Stimulated activated CD4-positive, alpha-beta T cell treated with anti-CD3 and anti-CD28 coated beads, Interleukin-4, amount 100 ng/mL, for 24 hours (primary cell): ENCODE results near the gene CYTH2.
"Not testable (repeated sequence)": the region's sequence is repeated elsewhere in the genome, so short reads cannot be mapped to it uniquely, and the experiment has no call there.

Experiments
- DNase-seq: peaks from one replicate; pipeline ENCODE4 v3.0.0-alpha.2; 2020

The CYTH2 gene

DNA sequence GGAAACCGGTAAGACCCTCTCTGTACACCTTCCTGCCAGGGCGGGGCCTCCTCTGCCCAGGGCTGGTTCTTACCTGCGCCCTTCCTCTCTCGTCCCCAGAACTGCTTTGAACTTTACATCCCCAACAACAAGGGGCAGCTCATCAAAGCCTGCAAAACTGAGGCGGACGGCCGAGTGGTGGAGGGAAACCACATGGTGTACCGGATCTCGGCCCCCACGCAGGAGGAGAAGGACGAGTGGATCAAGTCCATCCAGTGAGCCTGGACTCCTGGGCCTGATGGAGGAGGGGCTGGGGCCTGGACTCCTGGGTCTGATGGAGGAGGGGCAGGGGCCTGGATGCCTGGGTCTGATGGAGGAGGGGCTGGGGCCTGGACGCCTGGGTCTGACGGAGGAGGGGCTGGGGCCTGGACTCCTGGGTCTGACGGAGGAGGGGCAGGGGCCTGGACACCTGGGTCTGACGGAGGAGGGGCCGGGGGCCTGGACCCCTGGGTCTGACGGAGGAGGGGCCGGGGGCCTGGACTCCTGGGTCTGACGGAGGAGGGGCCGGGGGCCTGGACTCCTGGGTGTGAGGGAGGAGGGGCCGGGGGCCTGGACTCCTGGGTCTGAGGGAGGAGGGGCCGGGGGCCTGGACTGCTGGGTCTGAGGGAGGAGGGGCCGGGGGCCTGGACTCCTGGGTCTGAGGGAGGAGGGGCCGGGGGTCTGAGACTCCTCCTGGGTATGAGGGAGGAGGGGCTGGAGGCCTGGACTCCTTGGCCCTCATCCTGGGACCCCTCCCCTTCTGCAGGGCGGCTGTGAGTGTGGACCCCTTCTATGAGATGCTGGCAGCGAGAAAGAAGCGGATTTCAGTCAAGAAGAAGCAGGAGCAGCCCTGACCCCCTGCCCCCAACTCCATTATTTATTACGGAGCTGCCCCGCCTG is 9.4 kb downstream of the CYTH2 start:
- no peak for DNase-seq

DNA sequence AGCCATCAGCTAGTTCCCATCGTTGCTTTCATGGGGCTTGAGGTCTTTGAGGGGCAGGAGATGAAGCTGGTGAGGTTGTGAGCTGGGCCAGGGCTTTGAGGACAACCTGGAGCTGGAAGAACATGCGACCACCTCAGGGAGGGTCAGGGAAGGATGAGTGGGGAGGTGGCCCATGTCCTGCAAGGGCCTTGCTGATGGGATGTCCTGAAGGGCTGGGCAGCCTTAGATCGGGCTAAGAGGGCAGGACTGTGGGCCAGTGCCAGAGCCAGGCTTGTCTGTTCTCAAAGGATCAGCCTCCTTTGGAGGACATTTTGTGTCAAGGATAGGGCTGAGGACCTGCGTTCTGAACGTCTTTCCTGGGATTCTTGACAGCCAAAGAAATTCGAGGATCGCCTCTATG is 10.5 kb downstream of the CYTH2 start:
- no peak for DNase-seq

DNA sequence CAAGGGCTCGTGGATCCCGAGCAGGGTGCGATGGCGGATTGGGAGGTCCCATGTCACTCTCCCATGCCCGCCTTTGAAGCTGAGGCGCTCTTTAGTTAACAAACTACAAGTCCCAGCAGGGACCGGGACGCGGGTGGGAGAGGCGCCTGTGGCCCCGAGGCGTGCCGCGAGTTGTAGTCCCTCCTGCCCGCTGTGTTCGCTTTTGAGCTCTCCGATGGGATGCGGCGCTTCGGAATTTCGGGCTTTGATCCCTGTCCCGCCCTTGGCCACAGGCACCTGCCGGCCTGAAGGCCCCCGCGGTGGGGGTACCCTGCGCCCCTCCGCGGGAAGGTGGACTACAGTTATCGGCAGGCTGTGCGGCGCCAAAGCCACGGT is 11.0 kb downstream of the CYTH2 start:
- DNase-seq: peak; percentile 48

DNA sequence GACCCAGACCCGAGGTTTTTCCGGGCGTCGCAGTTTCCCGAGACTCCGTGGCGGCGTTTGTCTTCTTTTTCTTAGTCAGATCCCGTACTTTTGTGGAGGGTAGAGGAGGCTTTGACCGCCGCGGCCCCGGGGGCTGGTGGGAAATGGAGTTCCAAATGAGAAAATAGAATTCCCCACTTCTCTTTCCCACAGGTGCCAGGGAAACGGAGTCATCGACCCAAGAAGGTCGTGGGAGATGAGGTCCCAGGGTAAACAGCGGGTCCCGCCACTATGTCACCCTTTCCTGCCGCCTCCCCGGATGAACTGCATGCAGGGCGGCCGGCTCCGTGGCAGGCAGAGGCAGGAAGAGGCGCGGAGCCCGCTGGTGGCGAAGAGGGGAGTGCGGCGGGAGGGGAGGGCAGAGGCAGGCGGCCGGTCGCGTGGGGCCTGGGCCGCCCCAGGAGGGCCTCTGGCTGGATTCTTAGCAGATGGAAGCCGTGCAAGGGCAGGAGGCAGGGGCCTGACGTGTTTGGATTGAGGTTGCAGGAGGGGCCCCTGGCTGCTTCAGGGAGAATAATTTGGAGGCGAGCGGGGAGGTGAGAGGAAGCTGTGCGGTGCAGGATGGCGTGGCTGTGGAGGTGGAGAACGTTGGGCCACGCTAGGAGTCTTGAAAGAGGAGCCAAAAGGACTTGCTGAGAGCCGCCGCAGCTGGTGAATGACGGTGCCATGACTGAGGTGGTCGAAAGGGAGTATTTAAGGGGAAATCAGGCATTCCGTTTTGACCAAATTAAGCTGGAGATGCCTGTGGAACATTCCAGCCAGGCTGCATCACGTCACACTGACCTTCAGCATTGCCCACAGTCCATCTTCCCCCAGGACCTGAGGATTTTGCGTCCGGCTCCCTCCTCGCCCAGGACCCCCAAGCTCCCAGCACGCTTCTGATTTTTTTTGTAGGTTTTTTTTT is 11.7 kb downstream of the CYTH2 start:
- DNase-seq: peak; percentile 53

DNA sequence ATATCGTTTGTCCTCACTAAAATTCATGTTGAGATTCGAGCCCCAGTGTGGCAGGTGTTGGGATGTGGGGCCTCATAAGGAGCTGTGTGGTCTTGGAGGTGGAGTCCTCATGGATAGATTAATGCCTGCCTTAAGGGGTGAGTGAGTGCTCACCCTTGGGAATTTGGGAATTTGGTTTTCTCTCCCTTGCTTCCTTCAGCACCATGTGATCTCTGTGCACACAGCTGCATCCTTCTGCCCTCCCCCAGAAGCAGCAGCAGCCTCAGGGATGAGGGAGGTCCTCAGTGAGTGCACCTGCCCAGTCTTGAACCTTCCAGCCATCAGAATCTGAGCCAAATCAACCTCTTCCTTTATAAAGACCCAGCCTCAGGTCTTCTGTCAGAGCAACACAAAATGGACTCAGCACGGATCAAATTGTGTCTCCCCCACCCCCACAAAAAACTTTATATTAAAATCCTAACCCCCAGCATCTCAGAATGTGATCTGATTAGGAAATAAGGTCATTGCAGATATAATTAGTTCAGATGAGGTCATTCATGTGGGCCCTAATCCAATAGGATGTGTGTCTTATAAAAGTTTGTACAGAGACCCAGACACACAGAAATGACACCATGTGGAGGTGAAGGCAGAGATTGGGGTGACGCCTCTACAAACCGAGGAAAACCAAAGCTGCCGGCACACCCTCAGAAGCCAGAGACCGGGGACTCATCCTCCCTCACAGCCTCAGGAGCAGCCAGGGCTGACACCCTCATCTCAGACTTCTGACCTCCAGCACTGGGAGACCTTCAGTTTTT is 12.9 kb downstream of the CYTH2 start:
- no peak for DNase-seq

DNA sequence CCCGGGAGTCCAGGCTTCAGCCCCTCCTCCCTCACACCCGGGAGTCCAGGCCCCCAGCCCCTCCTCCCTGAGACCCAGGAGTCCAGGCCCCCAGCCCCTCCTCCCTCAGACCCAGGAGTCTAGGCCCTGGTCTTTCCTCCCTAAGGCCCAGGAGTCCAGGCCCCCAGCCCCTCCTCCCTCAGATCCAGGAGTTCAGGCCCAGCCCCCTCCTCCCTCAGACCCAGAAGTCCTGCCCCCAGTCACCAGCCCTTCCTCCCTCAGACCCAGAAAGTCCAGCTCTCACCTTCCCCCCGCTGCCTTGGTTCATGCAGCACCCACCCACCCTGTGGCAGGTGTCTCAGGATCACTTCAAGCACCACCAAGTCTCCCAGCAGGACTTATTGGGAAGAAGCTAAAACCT is 14.1 kb downstream of the CYTH2 start:
- no peak for DNase-seq

DNA sequence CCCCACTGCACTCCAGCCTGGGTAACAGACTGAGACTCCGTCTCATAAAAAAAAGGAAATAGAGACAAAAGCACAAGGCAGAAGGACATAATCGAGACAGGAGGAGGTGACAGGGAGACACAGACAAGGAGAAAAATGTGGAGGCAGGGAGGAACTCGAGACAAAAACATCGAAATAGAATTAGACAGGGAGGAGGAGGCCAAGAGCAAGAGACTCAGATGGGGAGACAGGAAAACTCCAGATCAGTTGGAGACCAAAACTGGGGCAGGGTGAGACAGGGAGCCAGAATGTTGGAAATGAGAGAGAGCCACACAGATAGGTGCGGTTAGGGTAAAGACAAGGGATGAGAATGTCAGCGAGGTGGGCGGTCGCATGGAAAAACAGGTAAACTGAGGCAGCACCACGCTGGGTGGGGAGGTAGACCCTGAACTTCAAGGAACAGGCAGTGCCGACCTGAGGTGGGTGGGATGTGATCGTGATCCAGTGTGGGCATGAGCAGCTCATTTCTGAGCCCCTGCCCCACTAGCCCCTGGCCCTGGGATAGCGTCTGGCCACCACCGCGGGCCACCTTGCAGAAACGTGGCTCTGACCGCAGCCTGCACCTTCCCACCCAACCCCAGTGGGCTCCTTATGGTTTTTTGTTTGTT is 15.2 kb downstream of the CYTH2 start:
- no peak for DNase-seq

DNA sequence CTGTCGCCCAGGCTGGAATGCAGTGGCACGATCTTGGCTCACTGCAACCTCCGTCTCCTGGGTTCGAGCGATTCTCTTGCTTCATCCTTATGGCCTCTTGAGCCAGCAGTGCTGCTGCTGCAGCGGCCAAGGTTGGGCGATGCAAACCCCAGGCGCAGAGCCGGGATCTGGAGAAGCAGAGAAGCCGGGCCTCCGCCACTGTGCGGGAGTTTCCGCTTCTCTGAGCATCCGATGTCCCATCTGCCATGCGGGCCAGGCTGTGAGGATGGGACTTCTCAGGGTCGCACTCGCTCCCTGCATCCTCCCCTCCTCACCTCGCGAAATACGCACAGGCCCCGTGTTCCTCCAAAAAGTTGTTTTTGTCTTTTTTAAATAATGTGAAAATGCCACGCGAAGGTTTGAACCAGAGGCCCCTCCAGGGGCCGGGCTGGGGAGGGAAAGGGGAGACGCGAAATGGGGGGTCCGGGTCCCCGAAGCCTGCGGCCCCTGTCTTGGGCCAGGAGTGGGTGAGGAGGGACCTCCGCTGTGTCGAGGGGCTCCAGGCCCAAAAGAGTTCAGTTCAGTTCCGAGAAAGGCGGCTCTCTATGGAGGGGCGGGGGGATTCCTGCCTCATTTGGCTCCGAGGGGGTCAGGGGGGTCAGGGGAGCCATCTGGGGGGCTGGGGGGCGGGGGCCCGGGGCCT is 15.9 kb downstream of the CYTH2 start:
- DNase-seq: no peak

DNA sequence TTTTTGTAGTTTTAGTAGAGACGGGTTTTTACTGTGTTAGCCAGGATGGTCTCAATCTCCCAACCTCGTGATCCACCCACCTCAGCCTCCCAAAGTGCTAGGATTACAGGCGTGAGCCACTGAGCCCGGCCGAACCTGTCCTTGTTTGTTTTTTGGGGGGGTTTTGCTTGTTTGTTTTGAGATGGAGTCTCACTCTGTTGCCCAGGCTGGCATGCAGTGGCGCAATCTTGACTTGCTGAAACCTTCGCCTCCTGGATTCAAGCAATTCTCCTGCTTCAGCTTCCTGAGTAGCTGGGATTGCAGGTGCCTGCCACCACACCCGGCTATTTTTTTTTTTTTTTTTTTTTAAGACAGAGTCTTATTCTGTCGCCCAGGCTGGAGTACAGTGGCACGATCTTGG is 17.5 kb downstream of the CYTH2 start:
- DNase-seq: not testable (repeated sequence)

DNA sequence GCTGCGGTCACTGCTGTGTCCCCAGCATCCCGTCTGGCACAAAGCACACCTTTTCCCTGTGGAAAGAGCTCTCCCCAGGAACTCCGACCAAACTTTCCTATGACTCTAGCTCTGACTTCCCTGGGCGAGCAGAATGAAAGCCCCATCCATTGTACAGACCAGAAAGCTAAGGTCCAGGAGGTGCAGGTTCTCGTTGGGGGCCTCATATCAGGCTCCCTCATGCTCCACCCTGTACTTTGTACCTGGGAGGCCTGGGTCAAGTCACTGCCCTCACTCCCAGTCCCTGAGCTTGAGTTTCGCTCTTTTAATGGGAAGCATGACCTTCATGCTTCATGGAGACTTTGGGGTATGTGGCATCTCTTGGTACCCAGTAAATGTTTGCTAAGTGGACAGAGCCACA is 18.4 kb downstream of the CYTH2 start:
- no peak for DNase-seq

DNA sequence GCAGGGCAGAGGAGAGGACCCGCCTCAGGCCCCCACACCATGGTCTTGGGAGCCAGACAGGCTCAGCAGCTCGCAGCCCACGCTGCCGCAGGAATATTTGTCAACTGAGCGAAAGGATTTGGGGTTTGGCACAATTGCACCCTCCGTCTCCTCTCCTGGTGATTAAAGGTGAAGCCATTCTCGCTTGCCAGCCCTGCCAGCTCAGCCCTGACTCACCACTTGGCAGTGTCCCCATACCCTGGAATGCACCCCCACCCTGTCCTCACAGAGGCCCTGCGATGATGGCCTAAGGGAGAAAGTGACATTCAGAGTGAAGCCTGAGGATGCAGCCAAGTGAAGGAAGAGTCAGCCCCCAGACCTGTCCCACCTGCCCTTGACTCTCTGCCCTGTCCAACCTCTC is 18.8 kb downstream of the CYTH2 start:
- DNase-seq: no peak

DNA sequence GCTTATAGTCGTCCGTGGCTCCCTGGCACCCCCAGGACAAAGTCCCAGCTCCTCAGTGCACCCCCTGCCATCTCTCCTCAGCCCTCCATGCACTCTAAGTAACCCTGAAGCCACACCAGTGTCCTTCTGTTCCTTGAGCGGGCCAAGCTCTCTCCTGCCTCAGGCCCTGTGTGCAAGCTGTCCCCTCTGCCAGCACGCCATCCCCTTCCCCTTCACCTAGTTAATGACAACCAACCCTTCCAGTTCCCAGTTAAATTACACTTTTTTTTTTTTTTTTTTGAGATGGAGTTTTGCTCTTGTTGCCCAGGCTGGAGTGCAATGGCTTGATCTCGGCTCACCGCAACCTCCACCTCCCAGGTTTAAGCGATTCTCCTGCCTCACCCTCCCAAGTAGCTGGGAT is 19.3 kb downstream of the CYTH2 start:
- not testable (repeated sequence) for DNase-seq

DNA sequence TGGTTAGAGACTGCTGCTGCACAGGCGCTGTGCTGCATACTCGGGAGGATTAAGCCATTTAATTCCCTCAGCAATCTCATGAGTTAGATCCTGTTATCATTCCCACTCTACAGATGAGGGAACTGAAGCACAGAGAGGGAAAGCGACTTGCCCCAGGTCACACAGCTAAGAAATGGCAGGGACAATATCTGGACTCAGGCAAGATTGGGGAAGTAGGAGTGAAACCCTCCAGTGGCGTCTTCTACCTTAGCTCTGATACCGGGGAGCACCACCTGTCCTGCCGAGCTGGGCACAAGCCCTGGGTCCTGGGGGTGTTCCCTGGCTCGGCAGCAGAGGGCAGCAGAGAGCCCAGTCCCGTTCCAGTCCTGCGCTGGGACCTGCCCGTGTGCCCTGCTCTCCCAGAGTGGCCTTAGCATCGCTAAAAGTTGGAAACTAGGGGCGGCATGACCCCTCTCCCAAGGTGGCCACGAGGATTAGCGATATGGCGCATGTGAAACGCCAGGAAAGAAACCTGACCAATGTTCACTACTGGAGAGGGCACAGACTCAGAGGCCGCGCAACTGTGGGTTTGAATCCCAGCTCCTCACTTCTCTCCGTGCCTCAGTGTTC is 20.5 kb downstream of the CYTH2 start:
- DNase-seq: peak; percentile 84

DNA sequence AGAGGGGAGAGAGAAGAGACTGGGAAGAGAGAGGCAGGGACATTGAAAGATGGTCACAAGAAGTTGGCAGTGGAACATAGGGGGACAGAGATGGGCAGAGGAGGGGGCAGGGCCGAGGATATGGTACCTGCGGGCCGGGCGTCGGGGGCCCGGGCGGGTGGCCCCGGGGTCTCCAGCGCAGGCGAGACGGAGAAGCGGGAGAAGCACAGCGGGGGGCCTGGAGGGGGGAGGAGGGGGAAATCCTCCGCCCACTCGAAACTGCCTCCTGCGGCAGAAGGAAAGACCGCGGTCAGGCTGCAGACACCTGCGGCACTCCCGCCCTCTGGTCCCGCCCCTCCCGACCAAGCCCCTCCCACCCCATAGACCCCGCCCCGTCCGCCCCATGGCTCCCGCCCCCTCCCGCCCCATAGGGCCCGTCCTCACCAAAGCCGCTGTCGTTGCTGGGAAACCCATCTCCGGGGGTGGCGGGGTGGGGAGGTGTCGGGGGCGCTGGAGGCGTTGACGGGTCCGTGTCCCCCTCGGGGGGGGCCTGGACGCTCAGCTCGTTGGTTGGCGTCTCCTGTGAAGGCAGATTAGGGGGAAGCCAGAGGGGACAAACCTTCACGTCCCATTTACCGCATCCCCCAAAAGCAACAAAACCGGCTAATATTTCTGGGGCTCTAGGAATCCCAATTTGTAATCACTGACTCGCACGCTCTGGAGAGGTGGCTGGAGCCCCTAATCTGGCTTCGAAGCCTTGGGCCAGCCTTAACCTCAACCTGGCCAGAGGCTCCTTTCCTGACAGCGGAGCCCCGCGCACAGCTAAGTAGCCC is 22.0 kb downstream of the CYTH2 start:
- DNase-seq: peak; percentile 39

DNA sequence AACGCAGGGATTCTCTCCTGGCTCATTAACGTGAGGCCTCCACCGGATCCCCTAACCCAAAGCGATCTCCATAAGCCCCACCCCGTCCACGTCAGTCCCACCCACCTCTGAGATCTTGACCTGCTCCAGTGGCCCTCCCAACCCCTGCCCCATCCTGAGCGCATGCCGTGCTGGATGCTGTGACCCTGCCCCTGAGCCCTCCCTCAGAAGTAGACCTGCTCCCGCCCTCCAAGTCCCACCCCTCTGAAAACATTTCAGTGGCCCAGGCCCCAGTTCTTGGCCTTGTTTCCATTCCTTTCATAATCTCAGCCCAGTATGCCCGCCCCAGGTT is 22.6 kb downstream of the CYTH2 start:
- DNase-seq: no peak

DNA sequence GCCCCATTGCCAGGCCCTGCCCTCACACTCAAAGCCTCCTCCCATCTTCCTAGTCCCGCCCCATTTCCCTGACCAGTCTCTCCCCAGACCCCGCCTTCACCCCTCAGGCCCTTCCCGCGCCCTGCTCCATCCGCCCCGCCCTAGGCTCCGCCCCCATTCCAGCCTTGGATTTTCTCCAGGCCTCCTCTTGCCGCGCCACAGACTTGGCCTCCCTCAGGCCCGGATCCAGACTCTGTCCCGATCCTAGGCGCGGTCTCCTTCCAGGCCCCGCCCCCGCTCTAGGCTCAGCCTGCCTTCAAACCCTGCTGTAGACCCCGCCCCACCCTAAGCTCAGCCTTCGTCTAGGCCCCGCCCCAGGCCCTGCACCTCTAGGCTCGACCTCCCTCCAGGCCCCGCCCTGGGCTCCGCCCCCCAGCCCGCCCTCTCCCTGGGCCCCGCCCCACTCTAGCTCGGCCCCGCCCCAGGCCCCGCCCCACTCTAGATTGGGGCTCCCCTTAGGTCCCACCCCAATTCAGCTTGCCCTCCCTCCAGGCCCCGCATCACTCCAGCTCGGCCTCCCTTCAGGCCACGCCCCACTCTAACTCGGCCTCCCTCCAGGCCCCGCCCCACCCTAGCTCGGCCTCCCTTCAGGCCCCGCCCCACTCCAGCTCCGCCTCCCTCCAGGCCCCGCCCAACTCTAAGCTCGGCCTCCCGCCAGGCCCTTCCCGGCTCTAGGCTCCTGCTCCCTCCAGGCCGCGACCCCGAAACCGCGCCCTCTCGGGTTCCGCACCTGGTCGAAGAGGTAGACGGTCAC is 24.0 kb downstream of the CYTH2 start:
- DNase-seq: peak; percentile 74

DNA sequence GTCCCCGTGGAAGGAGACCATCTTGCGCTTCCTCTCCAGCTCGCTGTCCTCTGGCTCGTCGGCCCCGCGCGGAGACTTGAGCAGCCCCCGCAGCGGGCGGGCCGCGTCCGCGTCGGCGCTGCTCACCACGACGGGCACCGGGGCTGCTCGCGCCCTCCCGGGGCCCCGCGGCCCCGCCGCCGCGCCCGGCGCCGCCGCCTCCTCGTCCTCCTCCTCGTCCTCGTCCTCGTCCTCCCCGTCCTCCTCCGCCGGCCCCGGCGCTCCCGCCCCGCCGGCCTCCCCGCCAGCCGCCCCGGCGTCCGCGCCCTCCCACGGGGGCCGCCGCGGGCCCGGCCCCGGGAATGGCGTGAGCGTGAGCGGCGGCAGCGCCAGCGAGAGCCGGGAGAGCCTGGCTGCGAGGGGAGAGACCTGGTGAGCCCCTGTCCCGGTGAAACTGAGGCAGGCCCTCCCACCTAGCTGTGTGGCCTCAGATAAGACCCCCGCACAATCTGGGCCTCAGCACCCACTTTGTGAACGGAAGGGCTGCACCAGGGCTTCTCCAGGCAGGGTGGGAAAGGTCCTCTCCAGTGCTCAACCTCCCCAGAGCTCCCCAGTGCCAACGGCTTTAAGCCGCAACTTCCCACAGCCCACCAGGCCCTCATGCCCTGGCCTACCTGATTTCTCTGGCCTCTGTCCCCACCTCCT is 24.7 kb downstream of the CYTH2 start:
- no peak for DNase-seq

DNA sequence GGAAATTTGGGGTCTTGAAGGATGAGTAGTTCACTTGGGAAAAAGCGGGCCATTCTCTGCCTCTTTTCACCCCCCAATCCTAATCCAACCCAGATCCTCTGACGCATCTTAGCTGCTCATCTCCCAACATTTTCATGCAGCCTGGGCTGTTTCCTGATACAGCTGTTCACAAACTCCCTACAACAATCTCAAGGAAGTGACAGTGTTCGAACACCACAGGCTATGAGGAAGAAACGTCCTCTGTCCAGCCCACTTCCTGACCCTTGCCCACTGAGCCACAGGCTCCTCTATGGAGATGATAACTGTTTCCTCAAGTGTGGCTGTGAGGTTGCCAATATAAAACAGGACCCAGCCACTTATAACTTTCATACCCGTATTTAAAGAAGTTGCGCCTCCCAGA is 26.2 kb downstream of the CYTH2 start:
- no peak for DNase-seq
